ENCODE results near the gene GPD1. TPM values are rescaled to one million over a fixed set of nuclear protein-coding genes. Genes with fewer than 3 reads are reported as not detected.
"Not testable (repeated sequence)": the region's sequence is repeated elsewhere in the genome, so short reads cannot be mapped to it uniquely, and the experiment has no call there.

GPD1 gene
- total RNA-seq, 1 experiment from 2014 or later = 0.07 TPM

- no peak for DNase-seq (ENCODE audit: extremely low read depth, low read depth)
Observed at GRCh38 chr12:50119387-50119786, 15.6 kb downstream of the GPD1 start.

GRCh38 chr12:50120521-50120920 is 16.7 kb downstream of the GPD1 start:
- DNase-seq (ENCODE audit: extremely low read depth, low read depth) = no peak

GRCh38 chr12:50120953-50121352 is 17.1 kb downstream of the GPD1 start:
- DNase-seq (ENCODE audit: extremely low read depth, low read depth) = no peak

GRCh38 chr12:50121641-50122040 is 17.8 kb downstream of the GPD1 start:
- no peak for DNase-seq (ENCODE audit: extremely low read depth, low read depth)

GRCh38 chr12:50123203-50123602 is 19.4 kb downstream of the GPD1 start:
- DNase-seq (ENCODE audit: extremely low read depth, low read depth) = no peak

- DNase-seq (ENCODE audit: extremely low read depth, low read depth) = no peak
Observed at GRCh38 chr12:50127546-50127945, 23.7 kb downstream of the GPD1 start.

GRCh38 chr12:50129290-50129689 is 25.5 kb downstream of the GPD1 start:
- no peak for DNase-seq (ENCODE audit: extremely low read depth, low read depth)

- DNase-seq (ENCODE audit: extremely low read depth, low read depth) = peak; percentile 31
Observed at GRCh38 chr12:50132505-50133135, 28.8 kb downstream of the GPD1 start.

GRCh38 chr12:50142993-50143392 is 39.2 kb downstream of the GPD1 start:
- no peak for DNase-seq (ENCODE audit: extremely low read depth, low read depth)

GRCh38 chr12:50145439-50145838 is 41.6 kb downstream of the GPD1 start:
- no peak for DNase-seq (ENCODE audit: extremely low read depth, low read depth)

- DNase-seq (ENCODE audit: extremely low read depth, low read depth) = no peak
Observed at GRCh38 chr12:50147281-50147680, 43.5 kb downstream of the GPD1 start.

GRCh38 chr12:50148011-50148410 is 44.2 kb downstream of the GPD1 start:
- not testable (repeated sequence) for DNase-seq (ENCODE audit: extremely low read depth, low read depth)

GRCh38 chr12:50149311-50149710 is 45.5 kb downstream of the GPD1 start:
- no peak for DNase-seq (ENCODE audit: extremely low read depth, low read depth)

GRCh38 chr12:50151047-50151687 is 47.4 kb downstream of the GPD1 start:
- DNase-seq (ENCODE audit: extremely low read depth, low read depth) = no peak

GRCh38 chr12:50154947-50155346 is 51.1 kb downstream of the GPD1 start:
- not testable (repeated sequence) for DNase-seq (ENCODE audit: extremely low read depth, low read depth)

GRCh38 chr12:50156641-50157040 is 52.8 kb downstream of the GPD1 start:
- no peak for DNase-seq (ENCODE audit: extremely low read depth, low read depth)

GRCh38 chr12:50157259-50157658 is 53.5 kb downstream of the GPD1 start:
- no peak for DNase-seq (ENCODE audit: extremely low read depth, low read depth)

GRCh38 chr12:50160643-50161042 is 56.8 kb downstream of the GPD1 start:
- no peak for DNase-seq (ENCODE audit: extremely low read depth, low read depth)

All from NCI-H460 (cell line).